Lung (tissue), 12 donors: Measurements from ENCODE around the gene PPM1B. TPM values are rescaled to one million over a fixed set of nuclear protein-coding genes. Genes with fewer than 3 reads are reported as not detected.

ENCODE experiments used
- ATAC-seq: fragments of 200-7000 bp; cut with Tn5 transposase; one replicate; pipeline ENCODE4 v1.9.1; 2020; ENCODE audit warnings: moderate number of reproducible peaks; ENCODE audit not compliant: insufficient read depth, low FRiP score
- DNase-seq, 3 donors: peaks; one replicate each; pipeline ENCODE4 v3.0.0-alpha.2; 2013 to 2017
- H3K27ac ChIP-seq, 2 donors: one replicate each; pipeline ENCODE4 v1.5.1; 2013; ENCODE audit warnings: mild to moderate bottlenecking in 2 of 2, moderate library complexity in 2 of 2, control low read depth in 1 of 2, inconsistent platforms in 1 of 2, low read depth in 1 of 2, low read length in 1 of 2
- H3K27me3 ChIP-seq, 3 donors: one replicate each; pipeline ENCODE4 v1.5.1; 2013; ENCODE audit warnings: low read length in 2 of 3; ENCODE audit not compliant: control insufficient read depth in 3 of 3, insufficient read depth in 3 of 3
- H3K36me3 ChIP-seq, 4 donors: one replicate each; pipeline ENCODE4 v1.5.1; 2013; ENCODE audit warnings: low read length in 4 of 4, mild to moderate bottlenecking in 1 of 4, moderate library complexity in 1 of 4; ENCODE audit not compliant: control insufficient read depth in 4 of 4, insufficient read depth in 4 of 4
- H3K4me1 ChIP-seq, 5 donors: one replicate each; pipeline ENCODE4 v1.5.1; 2013; ENCODE audit warnings: low read length in 5 of 5, mild to moderate bottlenecking in 2 of 5, moderate library complexity in 1 of 5; ENCODE audit not compliant: control insufficient read depth in 5 of 5, insufficient read depth in 5 of 5
- H3K4me3 ChIP-seq: one replicate; pipeline ENCODE4 v1.5.1; 2013; ENCODE audit warnings: mild to moderate bottlenecking, control low read depth, moderate library complexity
- H3K9ac ChIP-seq, 2 donors: one replicate each; pipeline ENCODE4 v1.5.1; 2013; ENCODE audit warnings: low read length in 2 of 2, control low read depth in 1 of 2; ENCODE audit not compliant: insufficient read depth in 1 of 2
- H3K9me3 ChIP-seq, 4 donors: one replicate each; pipeline ENCODE4 v1.5.1; 2013; ENCODE audit warnings: low read length in 3 of 4, mild to moderate bottlenecking in 1 of 4, moderate library complexity in 1 of 4; ENCODE audit not compliant: control insufficient read depth in 4 of 4, insufficient read depth in 3 of 4
- CTCF ChIP-seq: IDR thresholded peaks from 2 replicates; pipeline ENCODE4 v1.5.1; 2012; ENCODE audit warnings: mild to moderate bottlenecking; ENCODE audit errors: control extremely low read depth, extremely low read depth
- WGBS, 2 donors: extraction: QIAGEN DNeasy Blood & Tissue Kit; methylation state at CpG; one replicate each; pipeline ENCODE4 v1.1.7; 2013; 5-methylcytosine and 5-hydroxymethylcytosine counted together
- polyA plus RNA-seq, 2 donors: library from polyadenylated mRNA; stranded (reverse); fragments of 200-250 nt; gene quantifications; one replicate each; pipeline ENCODE4 v1.2.1, GENCODE V29; 2013
- total RNA-seq, 2 donors: library from RNA; depleted of rRNA in 1 of 2; stranded (reverse); fragments of >200 nt in 1 of 2; gene quantifications; one replicate each; pipeline ENCODE4 v1.2.1, GENCODE V29; 2014 to 2021
- donor health status: control.
- donor health status: control.
- donor health status: Bipolar disorder and iron deficiency.
- donor health status: healthy.
- donor health status: DM: yes; HTN: yes; CAD: no.

PPM1B gene
- total and polyA plus RNA-seq, 4 donors: 18.2 to 66.2 (median 29.6) TPM

DNA sequence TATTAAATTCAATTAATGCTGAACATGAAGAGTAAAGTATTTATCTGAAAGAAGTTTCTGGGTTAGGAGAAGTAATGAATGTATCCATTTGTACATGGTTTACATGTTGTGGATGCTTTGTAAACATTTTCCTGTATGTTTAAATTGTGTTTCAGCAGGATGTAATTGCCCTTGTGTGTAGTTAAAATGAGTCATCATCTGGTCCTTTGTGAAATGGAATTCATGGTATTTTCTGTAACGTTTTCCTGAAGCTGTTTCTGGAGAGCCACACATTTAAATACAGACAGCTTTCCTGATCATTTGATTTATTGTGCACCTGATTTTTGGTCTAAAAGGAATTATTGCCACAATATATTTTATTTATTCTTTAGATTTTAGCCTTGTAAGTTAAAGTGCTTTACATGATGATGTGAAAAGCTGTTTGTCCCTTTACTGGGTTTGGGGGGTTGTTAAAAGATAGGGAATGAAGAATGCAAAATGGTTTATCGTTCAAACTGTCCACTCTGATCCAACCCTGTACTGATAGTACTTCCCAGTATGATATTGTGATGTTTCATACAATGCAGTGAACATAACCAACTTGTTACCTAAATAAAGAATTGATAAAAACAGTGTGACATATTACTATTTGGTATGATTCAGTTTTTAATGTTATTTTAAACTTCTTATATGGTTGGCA, 64.9 kb downstream of the PPM1B start:
- Histone ChIP-seq H3K27ac (no peak overlapping the region), H3K9ac (no peak overlapping the region), H3K4me3 (no peak overlapping the region), H3K9me3 (no peaks in the 10 kb centered on the region), H3K4me1 (no peaks in the 10 kb centered on the region), H3K27me3 (no peaks in the 10 kb centered on the region), H3K36me3 (peaks cover 0 to 3% (median 0%) of the 10 kb centered on the region in 4 donors)
- 37 to 61% methylated on average over 2 of the region's 2 CpGs for WGBS, 2 donors
- no peak for ATAC-seq
- no peak for TF ChIP-seq CTCF
- peak in 1 of 3 donors; percentile 11 for DNase-seq

GRCh38 chr2:44237221-44237620, 68.5 kb downstream of the PPM1B start:
- ATAC-seq (no peak), DNase-seq (no peak)
- H3K9me3 ChIP-seq: no peaks in the 10 kb centered on the region
- WGBS, 2 donors: 31 to 51% methylated on average over 2 of the region's 2 CpGs
- no peak overlapping the region for H3K9ac ChIP-seq
- no peak for TF ChIP-seq CTCF
- H3K27me3 ChIP-seq: no peaks in the 10 kb centered on the region
- no peak overlapping the region for H3K27ac ChIP-seq
- H3K4me1 ChIP-seq: no peaks in the 10 kb centered on the region
- peaks cover 0 to 3% (median 0%) of the 10 kb centered on the region in 4 donors for H3K36me3 ChIP-seq
- H3K4me3 ChIP-seq: no peak overlapping the region

DNA sequence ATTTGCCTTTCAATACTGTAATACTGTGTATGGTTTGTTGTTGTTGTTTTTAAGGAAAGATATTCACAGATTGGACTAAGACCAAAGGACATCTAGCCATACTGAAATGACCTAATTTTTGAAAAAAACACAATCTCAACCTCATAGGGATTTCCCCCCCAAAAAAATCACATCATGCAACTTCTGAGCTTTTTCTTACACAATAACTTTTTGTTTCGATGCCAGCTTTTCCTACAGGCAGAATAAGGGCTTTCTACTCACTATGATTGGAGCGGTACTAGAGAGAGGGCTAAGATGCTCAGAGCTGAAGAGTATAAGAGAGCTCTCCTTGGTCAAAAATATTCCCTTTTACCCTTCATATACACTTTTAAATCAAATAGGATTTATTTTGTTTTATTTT, 74.2 kb downstream of the PPM1B start:
- 59 to 61% methylated on average over 2 of the region's 2 CpGs for WGBS, 2 donors
- no peak for ATAC-seq
- H3K9me3 ChIP-seq: no peaks in the 10 kb centered on the region

More for the DNA sequence above, 74.2 kb downstream of the PPM1B start:
- Histone ChIP-seq H3K4me1 (peaks cover 0 to 9% (median 0%) of the 10 kb centered on the region in 5 donors), H3K4me3 (no peak overlapping the region), H3K9ac (no peak overlapping the region), H3K27ac (no peak overlapping the region), H3K27me3 (no peaks in the 10 kb centered on the region), H3K36me3 (no peaks in the 10 kb centered on the region)
- no peak for TF ChIP-seq CTCF
- peak in 2 of 3 donors; percentile 31 to 67 for DNase-seq
